Vagina (tissue), 2 donors: Measurements from ENCODE around the gene MRPL3. TPM values are rescaled to one million over a fixed set of nuclear protein-coding genes. Genes with fewer than 3 reads are reported as not detected.

Experiments
- DNase-seq, 2 donors: peaks; one replicate each; pipeline ENCODE4 v3.0.0-alpha.2; 2017; ENCODE audit errors: extremely low spot score in 2 of 2
- H3K27ac ChIP-seq: fragments of 200-600 bp; sonication (generic); one replicate; pipeline ENCODE4 v1.5.1; 2019
- H3K27me3 ChIP-seq: fragments of 200-600 bp; sonication (generic); one replicate; pipeline ENCODE4 v1.5.1; 2019
- H3K36me3 ChIP-seq, 2 donors: fragments of 200-600 bp; sonication (generic); one replicate each; pipeline ENCODE4 v1.5.1; 2017 to 2019
- H3K4me1 ChIP-seq: fragments of 200-600 bp; sonication (generic); one replicate; pipeline ENCODE4 v1.5.1; 2019
- H3K4me3 ChIP-seq, 2 donors: fragments of 200-600 bp; sonication (generic); 1 replicate in 1 of 2; 2 replicates in 1 of 2; pipeline ENCODE4 v1.5.1; 2016 to 2019
- H3K9me3 ChIP-seq: fragments of 200-600 bp; sonication (generic); one replicate; pipeline ENCODE4 v1.5.1; 2019
- CTCF ChIP-seq, 3 experiments: fragments of 450-650 bp in 2 of 3; fragments of 200-600 bp in 1 of 3; sonication (generic) in 1 of 3; IDR thresholded peaks; one replicate each; pipeline ENCODE4 v1.5.1; 2017 to 2019; ENCODE audit warnings: antibody characterized with exemption in 3 of 3, mild to moderate bottlenecking in 2 of 3, moderate library complexity in 2 of 3
- POLR2A ChIP-seq, 2 donors: fragments of 450-650 bp; IDR thresholded peaks; one replicate each; pipeline ENCODE4 v1.6.1; 2017; ENCODE audit warnings: antibody characterized with exemption in 2 of 2, mild to moderate bottlenecking in 2 of 2, moderate library complexity in 2 of 2
- POLR2AphosphoS5 ChIP-seq, 2 donors: sonication (generic); formaldehyde crosslinking; IDR thresholded peaks; one replicate each; pipeline ENCODE4 v1.9.0; 2017; ENCODE audit warnings: antibody characterized with exemption in 2 of 2, mild to moderate bottlenecking in 2 of 2, low read depth in 1 of 2; ENCODE audit not compliant: insufficient read depth in 1 of 2
- intact Hi-C: fragments of 100-400 bp; cut with DNase I; formaldehyde crosslinking; loops from one replicate; pipeline ENCODE4 v1.15.1; 2023
- total RNA-seq: library from RNA; depleted of rRNA; stranded (reverse); fragments of >200 nt; gene quantifications from one replicate; pipeline ENCODE4 v1.2.3, GENCODE V29; 2016

The MRPL3 gene
- total RNA-seq, 1 donor from 2014 or later = 52.3 TPM

- no peaks in the 10 kb centered on the region for H3K36me3 ChIP-seq
- TF ChIP-seq POLR2A (IDR thresholded peaks at IDR 0.05) (no peak), CTCF (IDR thresholded peaks at IDR 0.05) (no peak), POLR2AphosphoS5 (IDR thresholded peaks at IDR 0.05; ENCODE audit: insufficient read depth in 1 of 2, low read depth in 1 of 2) (no peak)
- no peaks in the 10 kb centered on the region for H3K9me3 ChIP-seq
- H3K4me3 ChIP-seq = no peak overlapping the region
- no peaks in the 10 kb centered on the region for H3K4me1 ChIP-seq
- no peak overlapping the region for H3K27ac ChIP-seq
- intact Hi-C loops = no loop called here
- DNase-seq = no peak
- no peaks in the 10 kb centered on the region for H3K27me3 ChIP-seq
Observed at GRCh38 chr3:131532645-131533044, 29.9 kb upstream of the MRPL3 start.

GRCh38 chr3:131530843-131531242 lies 28.1 kb upstream of the MRPL3 start:
- intact Hi-C loops = no loop called here
- TF ChIP-seq POLR2AphosphoS5 (IDR thresholded peaks at IDR 0.05; ENCODE audit: insufficient read depth in 1 of 2, low read depth in 1 of 2) (no peak), CTCF (IDR thresholded peaks at IDR 0.05) (no peak), POLR2A (IDR thresholded peaks at IDR 0.05) (no peak)
- Histone ChIP-seq H3K4me3 (no peak overlapping the region), H3K27ac (no peak overlapping the region), H3K9me3 (no peaks in the 10 kb centered on the region), H3K27me3 (no peaks in the 10 kb centered on the region), H3K4me1 (no peaks in the 10 kb centered on the region), H3K36me3 (no peaks in the 10 kb centered on the region)
- DNase-seq = no peak

GRCh38 chr3:131530388-131530787 lies 27.6 kb upstream of the MRPL3 start:
- Histone ChIP-seq H3K36me3 (no peaks in the 10 kb centered on the region), H3K27ac (no peak overlapping the region), H3K27me3 (no peaks in the 10 kb centered on the region), H3K4me1 (no peaks in the 10 kb centered on the region), H3K4me3 (no peak overlapping the region), H3K9me3 (no peaks in the 10 kb centered on the region)
- DNase-seq = no peak
- intact Hi-C loops = no loop called here
- TF ChIP-seq CTCF (IDR thresholded peaks at IDR 0.05) = no peak
- no peak for TF ChIP-seq POLR2A (IDR thresholded peaks at IDR 0.05)
- no peak for TF ChIP-seq POLR2AphosphoS5 (IDR thresholded peaks at IDR 0.05; ENCODE audit: insufficient read depth in 1 of 2, low read depth in 1 of 2)

- H3K27me3 ChIP-seq = no peaks in the 10 kb centered on the region
- TF ChIP-seq POLR2AphosphoS5 (IDR thresholded peaks at IDR 0.05; ENCODE audit: insufficient read depth in 1 of 2, low read depth in 1 of 2) = no peak
- no peak for TF ChIP-seq POLR2A (IDR thresholded peaks at IDR 0.05)
- no peak for TF ChIP-seq CTCF (IDR thresholded peaks at IDR 0.05)
- H3K4me1 ChIP-seq = no peaks in the 10 kb centered on the region
- no peak overlapping the region for H3K27ac ChIP-seq
- DNase-seq = no peak
- no peaks in the 10 kb centered on the region for H3K36me3 ChIP-seq
- H3K9me3 ChIP-seq = no peaks in the 10 kb centered on the region
- intact Hi-C loops = no loop called here
- peak overlapping the region; percentile 9 to 27 for H3K4me3 ChIP-seq
Observed at GRCh38 chr3:131526801-131527347, 24.1 kb upstream of the MRPL3 start.

GRCh38 chr3:131518680-131519079 lies 15.9 kb upstream of the MRPL3 start:
- TF ChIP-seq POLR2A (IDR thresholded peaks at IDR 0.05) (no peak), POLR2AphosphoS5 (IDR thresholded peaks at IDR 0.05; ENCODE audit: insufficient read depth in 1 of 2, low read depth in 1 of 2) (no peak), CTCF (IDR thresholded peaks at IDR 0.05) (no peak)
- no peaks in the 10 kb centered on the region for H3K4me1 ChIP-seq
- H3K4me3 ChIP-seq = no peak overlapping the region
- intact Hi-C loops = no loop called here
- H3K27ac ChIP-seq = no peak overlapping the region
- DNase-seq = no peak
- H3K9me3 ChIP-seq = no peaks in the 10 kb centered on the region
- no peaks in the 10 kb centered on the region for H3K36me3 ChIP-seq
- H3K27me3 ChIP-seq = no peaks in the 10 kb centered on the region
